ENCODE measurements around the gene ZNRF3. TPM values are rescaled to one million over a fixed set of nuclear protein-coding genes. Genes with fewer than 3 reads are reported as not detected.
A peak's percentile ranks its signal among the peaks of the same experiment; 100 is the strongest.

The ZNRF3 gene
- total and polyA plus RNA-seq, 2 experiments from 2014 or later, result 11.1 to 32.2 TPM

DNA sequence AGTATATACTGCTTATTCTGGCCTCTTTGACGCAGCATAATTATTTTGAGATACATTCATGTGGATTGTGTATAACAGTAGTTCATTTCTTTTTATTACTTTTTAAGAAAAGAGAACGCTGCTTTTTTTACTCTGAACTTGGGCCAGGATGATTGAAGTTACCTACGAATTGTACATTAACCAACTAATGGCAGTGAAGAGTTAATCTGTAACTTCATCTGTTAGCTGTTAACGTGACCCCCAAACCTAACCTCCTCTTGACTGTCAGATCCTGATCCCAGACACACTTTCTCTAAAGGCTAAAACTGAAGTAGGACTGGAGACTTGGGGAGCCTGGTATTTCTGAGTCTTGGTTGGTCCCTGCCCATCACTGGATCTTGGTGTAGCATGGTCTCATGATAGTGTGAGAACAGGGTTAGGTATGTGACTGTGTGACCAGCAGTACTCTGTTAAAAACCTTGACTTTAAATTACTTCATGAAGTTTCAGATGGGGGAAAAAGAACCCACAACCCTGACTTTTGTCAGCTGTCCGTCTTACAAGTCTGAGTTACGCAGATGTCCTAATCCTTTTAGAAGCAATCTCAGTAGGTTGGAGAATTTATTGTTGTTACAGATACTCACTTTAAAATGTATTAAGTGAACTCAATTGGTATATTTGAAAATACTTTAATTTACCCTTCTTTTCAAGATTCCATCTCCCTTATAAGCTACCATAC, 138.9 kb downstream of the ZNRF3 start:
- no peak for ATAC-seq
- Mint-ChIP-seq H3K9me3 (peaks cover 3% of the 10 kb centered on the region; the same call in 2 of the 3 replicates), H3K27ac (no peak overlapping the region), H3K36me3 (ENCODE audit: low read depth) (peaks cover 10% of the 10 kb centered on the region), H3K27me3 (ENCODE audit: insufficient read depth, low read depth, poor library complexity) (peaks cover 9% of the 10 kb centered on the region), H3K4me3 (no peak overlapping the region), H3K4me1 (peaks cover 25% of the 10 kb centered on the region)
- TF ChIP-seq STAT1 (IDR thresholded peaks at IDR 0.05; ENCODE audit: unreplicated experiment), result no peak
- TF ChIP-seq, protein P1, sequence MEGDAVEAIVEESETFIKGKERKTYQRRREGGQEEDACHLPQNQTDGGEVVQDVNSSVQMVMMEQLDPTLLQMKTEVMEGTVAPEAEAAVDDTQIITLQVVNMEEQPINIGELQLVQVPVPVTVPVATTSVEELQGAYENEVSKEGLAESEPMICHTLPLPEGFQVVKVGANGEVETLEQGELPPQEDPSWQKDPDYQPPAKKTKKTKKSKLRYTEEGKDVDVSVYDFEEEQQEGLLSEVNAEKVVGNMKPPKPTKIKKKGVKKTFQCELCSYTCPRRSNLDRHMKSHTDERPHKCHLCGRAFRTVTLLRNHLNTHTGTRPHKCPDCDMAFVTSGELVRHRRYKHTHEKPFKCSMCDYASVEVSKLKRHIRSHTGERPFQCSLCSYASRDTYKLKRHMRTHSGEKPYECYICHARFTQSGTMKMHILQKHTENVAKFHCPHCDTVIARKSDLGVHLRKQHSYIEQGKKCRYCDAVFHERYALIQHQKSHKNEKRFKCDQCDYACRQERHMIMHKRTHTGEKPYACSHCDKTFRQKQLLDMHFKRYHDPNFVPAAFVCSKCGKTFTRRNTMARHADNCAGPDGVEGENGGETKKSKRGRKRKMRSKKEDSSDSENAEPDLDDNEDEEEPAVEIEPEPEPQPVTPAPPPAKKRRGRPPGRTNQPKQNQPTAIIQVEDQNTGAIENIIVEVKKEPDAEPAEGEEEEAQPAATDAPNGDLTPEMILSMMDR (conservative IDR thresholded peaks at IDR 0.05; ENCODE audit: low read depth in 2 of 2), result no peak
- TF ChIP-seq ZNF462 (CRISPR knock-in tag; IDR thresholded peaks at IDR 0.05), result no peak
- no peak for TF ChIP-seq CREB1 (CRISPR knock-in tag; IDR thresholded peaks at IDR 0.05; ENCODE audit: low read depth)
- no peak for TF ChIP-seq EZH2 (IDR thresholded peaks at IDR 0.05; ENCODE audit: low read depth, unreplicated experiment)
- TF ChIP-seq ZNF331 (CRISPR knock-in tag; IDR thresholded peaks at IDR 0.05; ENCODE audit: low read depth), result no peak
- no peak for TF ChIP-seq ETS1 (IDR thresholded peaks at IDR 0.05)
- no peak for TF ChIP-seq POLR2AphosphoS5 (IDR thresholded peaks at IDR 0.05; ENCODE audit: low read depth)
- TF ChIP-seq JUNB (IDR thresholded peaks at IDR 0.05; ENCODE audit: unreplicated experiment), result no peak
- DNase-seq (ENCODE audit: low spot score), result no peak
- H3K36me3 ChIP-seq (ENCODE audit: insufficient read depth), result no peaks in the 10 kb centered on the region
- H3K4me2 ChIP-seq, result 0 out of 2 replicates have a peak overlapping the region, but pooled peaks have one; percentile 41
- peaks cover 46% of the 10 kb centered on the region for H3K79me2 ChIP-seq (replicated peaks; ENCODE audit: insufficient read depth)
- H3K4me3 ChIP-seq, result no peak overlapping the region
- no peaks in the 10 kb centered on the region for H3K9me2 ChIP-seq (ENCODE audit: insufficient read depth)
- no peaks in the 10 kb centered on the region for H3K27me3 ChIP-seq (ENCODE audit: insufficient read depth)
- H2AFZ ChIP-seq, result no peak overlapping the region
- no peaks in the 10 kb centered on the region for H3F3A ChIP-seq (replicated peaks; ENCODE audit: low read depth)
- peaks cover 20% of the 10 kb centered on the region for H3K4me1 ChIP-seq (ENCODE audit: insufficient read depth)
- H4K20me1 ChIP-seq (replicated peaks; ENCODE audit: insufficient read depth), result no peaks in the 10 kb centered on the region; the same call in 1 of the 2 replicates
- H3K27ac ChIP-seq (ENCODE audit: low read depth), result no peak overlapping the region
